ENCODE data around the gene POLR3A.

POLR3A gene

DNA sequence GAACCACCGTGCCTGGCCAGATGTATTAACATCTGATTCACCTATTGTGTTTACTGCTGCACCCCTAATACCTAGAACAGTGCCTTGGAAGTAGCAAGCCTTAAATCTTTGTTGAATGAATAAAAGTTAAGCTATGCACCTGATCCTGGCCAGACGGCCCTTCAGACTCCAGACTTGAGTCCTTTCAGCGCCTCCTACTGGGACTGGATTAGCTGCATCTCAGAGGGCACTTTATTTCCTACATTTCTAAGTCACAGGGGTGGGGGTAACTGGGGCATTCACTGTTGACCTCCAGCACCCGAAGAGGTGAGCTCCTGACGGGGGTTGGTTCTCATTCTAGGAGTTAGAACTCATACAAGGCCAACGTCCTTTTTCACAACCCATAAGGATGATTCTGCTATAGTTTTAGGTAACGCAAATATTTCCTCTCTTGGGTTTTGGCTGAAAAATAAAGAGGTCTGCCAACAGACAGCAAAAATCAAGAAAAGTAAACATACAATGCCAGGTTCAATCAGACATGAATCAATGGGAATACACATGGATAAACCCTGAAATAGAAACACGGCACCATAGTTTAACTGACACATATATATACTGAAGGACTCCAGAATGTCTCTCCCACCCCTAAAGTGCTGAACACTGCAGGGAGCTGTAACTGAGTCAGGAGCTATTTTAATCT lies 54.8 kb downstream of the POLR3A start:
- peak; percentile 2 for DNase-seq

DNA sequence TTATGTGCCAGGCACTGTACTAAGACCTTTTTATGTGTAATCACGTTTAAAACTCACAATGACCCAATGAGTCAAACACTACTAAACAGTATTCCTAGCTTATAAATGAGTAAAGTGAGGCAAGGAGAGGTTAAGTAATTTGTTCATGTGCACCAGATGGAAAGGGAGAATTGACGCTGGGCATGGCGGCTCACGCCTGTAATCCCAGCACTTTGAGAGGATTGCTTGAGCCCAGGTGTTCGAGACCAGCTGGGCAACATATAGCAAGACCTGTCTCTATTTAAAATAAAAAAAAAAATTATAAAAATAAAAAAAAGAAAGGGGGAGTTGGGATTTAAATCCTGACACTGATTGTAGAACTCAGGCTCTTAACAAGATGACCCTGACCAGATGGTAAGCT lies 56.0 kb downstream of the POLR3A start:
- no peak for DNase-seq

DNA sequence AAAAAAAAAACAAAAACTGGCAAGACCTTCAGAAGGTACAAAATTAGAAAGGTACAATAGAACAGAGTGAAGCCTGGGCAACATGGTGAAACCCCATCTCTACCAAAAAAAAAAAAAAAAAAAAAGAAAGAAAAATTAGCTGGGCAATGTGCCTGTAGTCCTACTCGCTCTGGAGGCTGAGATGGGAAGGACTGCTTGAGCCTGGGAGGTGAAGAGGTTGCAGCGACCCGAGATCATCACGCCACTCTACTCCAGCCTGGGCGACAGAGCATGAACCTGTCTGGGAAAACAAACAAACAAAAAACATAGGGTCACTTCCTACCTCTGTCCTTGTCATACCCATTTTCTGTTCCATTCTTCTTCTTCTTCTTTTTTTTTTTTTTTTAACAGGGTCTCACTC lies 57.2 kb downstream of the POLR3A start:
- no peak for DNase-seq

DNA sequence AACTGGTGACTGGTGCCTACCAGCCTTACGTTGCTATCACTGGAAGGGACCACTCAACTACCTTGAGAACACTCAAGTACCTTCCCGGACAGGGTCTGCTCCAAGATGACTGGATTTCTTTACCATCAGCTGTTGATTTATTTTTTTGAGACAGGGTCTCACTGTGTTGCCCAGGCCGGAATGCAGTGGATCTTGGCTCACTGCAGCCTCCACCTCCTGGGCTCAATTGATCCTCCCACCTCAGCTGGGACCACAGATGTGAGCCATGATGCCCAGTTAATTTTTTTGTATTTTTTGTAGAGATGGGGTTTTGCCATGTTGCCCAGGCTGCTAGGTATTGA lies 57.5 kb downstream of the POLR3A start:
- no peak for DNase-seq

DNA sequence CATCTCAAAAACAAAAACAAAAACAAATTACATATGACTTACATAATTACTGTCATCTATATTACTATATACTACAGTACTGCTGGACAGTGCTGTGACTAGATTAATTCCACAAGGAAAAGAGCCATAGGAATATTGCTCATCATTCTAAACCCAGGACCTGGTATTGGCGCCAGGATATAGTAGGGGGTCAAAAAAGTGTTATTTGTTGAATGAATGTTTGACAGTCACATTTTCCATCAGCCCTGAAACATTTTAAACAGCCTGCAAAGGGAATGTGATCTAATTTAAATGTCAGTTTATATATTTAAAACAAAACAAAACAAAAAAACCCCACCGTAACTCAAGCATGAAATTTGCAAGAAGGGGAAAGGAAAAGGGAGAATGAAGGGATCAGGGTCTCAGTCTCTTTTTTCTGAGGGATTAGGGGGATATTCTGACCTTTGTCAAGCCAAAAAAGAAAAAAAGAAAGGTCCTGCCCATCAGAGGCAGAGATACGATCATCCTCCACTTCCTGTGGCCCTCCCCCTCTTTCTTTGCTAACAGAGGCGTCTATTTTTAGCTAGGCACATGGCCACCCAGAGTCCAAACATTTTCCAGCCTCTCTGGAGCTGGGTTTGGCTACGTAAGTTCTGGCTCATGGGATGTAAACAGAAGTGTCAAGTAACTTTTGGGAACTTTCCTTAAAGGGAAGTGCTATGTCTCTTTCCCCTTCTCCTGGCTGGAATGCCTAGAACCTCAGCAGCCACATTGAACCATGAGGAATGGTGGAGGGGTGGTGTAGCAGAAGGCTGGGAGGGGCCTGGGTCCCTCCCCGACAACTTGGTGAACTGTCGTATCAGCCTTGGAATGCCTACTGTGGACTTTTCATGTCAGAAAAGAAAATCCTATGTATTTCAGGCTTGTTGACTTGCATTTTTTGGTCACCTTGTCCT lies 58.2 kb downstream of the POLR3A start:
- DNase-seq, result peak; percentile 6

DNA sequence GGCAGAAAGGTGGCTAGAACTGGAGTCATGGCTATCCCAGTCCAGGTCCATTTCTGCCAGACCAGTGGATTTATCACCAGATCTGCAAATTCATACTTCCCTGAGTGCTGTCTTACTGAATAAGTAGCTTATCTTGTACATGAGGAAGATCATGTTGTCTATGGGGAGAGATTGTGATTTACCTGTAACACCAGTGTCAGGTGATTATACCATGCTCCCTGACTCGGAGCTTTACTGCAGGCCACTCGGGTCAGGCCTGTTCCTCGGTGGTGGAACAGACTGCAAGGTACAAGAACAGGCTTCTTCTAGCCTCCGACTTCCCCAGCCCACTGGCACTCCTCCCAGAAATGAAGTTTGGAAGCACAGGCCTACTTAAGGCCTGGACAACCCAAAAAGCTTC lies 60.2 kb downstream of the POLR3A start:
- DNase-seq, result no peak

DNA sequence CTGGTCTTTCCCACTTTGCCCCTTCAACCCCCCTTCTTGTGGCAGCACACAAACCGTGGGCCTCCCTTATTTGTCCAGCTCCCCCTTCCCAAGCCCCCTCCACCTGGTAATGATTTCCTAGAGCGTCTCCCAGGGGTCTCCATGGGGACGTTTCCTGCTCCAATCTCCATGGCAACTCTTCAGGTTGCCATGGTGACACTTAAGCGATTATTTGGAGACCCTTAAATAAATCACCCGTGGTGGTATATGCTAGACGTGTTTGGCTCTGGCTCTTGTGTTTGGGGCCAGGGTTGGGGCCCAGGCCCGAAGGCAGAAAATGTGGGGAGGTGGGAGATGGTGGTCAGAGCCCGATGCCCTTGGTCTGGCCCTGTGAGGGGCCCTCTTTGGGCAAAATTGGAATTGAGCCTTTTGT lies 61.7 kb downstream of the POLR3A start:
- DNase-seq, result no peak

DNA sequence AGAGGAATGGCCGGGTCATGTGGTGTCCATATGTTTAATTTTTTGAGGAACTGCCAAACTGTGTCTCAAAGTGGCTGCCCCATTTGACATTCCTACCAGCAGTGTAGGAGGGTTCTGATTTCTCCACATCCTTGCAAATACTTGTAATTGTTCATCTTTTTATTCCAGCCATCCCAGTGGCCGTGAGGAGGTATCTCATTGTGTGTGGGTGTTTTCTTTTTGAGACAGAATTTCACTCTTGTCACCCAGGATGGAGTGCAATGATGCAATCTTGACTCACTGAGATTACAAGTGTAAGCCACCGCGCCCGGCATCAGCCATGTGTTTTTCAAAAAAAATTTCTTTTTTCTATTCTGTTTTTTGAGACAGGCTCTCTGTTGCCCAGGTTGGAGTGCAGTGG lies 64.0 kb downstream of the POLR3A start:
- DNase-seq, result no peak

DNA sequence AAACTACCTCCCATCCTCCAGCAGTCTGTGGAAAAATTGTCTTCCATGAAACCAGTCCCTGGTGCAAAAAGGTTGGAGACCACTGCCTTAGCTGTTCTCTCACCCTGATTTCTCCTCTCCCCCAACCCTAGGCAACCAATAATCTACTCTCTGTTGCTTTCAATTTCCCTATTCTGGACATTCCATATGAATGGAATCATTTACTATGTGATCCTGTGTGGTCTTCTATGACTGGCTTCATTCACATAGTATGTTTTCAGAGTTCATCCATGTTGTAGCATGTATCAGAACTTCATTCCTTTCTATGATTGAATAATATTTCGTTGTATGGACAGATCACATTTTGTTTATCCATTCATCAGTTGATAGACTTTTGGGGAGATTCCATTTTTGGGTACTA lies 64.5 kb downstream of the POLR3A start:
- no peak for DNase-seq

DNA sequence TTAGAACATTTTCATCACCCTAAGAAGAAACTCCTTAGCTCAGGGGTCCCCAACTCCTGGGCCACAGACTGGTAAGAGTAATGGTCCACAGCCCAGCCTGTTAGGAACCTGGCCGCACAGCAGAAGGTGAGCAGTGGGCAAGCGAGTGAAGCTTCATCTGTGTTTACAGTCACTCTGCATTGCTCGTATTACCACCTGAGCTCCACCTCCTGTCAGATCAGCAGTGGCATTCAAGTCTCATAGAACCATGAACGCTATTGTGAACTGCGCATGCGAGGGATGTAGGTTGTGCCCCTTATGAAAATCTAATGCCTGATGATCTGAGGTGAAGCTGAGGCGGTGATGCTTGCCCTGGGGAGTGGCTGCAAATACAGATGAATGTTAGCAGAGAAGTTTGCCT lies 65.4 kb downstream of the POLR3A start:
- DNase-seq, result no peak

DNA sequence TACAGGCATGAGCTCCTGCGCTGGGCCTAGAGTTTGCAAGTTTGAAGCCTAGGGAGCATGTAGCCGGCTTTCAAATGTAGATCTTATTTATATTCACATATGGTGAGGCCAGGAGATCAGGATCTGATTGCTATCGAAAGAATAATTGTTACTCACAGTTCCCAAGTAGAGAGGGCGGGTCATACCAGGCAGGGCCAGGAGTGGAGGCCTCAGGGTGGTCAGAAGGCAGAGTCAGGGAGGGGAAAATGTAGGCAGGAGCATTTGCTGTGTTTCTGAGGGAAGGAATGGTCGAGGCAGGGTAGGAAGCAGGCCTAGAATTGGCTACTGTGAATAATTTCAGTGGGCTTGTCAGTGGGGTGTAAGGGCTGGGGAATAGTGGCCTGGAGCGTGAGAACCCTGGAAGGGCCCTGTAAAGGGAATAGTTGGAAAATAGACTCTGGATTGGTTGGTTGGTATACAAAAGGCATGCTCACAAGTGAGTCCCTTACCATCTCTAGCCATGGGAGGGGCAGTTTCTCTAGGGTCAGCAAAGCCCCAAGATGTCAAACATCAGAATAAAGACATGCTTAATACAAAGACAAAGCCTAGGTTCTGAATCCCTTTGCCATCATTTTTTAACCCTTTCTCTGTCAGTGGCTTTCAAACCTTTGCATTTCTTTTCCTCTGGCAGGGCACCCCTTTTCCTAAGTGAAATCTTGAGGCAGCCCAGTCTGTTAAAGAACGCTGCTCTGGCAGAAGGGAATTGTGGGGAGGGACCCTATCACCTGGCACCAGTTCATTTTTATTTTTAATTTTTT lies 66.8 kb downstream of the POLR3A start:
- no peak for DNase-seq

DNA sequence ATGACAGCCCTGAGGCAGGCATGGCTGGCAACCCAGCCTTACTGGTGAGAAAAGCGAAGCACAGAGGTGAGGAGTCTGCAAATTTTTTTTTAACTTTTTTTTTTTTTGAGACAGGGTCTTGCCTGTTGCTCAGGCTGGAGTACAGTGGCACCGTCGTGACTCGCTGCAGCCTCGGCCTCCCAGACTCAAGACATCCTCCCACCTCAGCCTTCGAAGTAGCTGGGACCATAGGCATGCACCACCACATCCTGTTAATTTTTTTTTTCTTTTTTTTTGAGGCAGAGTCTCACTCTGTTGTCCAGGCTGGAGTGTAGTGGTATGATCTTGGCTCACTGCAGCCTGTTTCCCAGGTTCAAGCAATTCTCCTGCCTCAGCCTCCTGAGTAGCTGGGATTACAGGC lies 67.6 kb downstream of the POLR3A start:
- no peak for DNase-seq

DNA sequence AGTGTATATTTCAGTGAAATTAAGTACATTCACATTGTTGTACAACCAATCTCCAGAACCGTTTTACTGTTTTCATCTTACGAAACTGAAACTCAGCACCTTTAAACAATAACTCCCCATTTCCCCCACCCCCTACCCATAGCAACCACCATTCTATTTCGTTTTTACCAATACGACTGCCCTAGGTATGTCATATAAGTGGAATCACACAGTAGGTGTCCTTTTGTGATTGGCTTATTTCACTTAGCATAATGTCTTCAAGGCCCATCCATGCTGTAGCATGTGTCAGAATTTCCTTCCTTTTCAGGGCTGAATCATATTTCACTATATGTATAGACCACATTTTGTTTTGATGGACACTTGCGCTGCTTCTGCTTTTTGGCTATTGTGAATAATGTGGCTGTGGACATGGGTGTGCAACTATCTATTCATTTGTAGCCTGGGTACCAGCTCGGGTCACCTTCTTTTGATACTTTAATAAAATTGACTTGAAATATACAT lies 68.4 kb downstream of the POLR3A start:
- DNase-seq, result no peak

DNA sequence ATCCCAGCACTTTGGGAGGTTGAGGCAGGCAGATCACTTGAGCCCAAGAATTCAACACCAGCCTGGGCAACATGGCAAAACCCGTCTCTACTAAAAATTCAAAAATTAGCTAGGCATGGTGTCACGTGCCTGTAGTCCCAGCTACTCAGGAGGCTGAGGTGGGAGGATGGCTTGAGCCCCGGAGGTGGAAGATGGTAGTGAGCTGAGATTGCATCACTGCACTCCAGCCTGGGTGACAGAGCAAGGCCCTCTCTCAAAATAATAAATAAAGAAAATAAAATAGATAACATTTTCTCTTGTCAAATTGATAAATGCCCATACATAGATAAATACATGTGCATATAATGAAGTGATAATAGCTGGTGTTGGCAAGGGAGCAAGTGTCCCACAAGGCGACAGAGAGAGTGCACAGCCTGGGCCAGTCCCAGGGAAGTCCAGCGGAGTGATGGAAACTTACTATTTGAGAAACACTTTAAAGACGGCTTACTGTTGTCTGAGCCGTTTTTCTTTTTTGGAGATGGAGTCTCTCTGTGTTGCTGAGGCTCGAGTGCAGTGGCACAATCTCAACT lies 69.3 kb downstream of the POLR3A start:
- DNase-seq, result no peak

DNA sequence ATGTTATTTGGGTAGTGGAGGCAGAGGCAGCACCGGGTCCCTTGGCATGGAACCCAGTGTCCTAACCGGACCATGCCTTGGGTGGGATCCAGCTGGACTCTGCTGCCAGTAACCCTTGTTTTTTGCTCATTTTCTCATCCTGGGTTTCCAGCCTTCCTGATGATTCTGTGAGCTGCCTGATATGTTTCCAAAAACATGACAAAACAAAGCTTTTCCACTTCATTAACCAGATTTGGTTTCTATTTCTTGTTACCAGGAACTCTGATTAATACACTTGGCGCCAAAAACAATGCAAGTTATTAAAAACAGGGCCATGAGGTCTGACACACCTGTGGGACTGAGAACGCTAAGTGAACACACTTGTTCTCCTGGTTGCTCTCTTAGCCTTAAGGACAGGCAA lies 69.9 kb downstream of the POLR3A start:
- DNase-seq, result no peak

DNA sequence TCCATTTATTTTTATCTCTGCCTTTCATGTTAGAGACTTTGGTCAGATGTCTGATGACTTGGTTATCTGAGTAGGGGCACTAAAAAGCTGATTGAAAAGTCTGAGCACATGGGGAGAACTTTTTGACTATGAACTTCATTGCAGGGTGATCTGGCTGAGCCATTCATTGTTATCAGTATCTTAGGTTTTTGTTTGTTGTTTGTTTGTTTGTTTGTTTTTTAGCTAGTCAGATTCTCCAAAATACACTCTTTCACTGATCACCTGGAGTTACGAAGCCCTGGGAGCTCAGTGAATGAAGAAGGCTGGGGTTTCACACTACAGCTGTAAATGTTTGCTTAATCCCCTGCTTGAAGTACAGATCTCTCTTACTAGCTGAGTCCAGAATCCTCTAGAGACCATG lies 74.2 kb downstream of the POLR3A start:
- DNase-seq, result no peak

DNA sequence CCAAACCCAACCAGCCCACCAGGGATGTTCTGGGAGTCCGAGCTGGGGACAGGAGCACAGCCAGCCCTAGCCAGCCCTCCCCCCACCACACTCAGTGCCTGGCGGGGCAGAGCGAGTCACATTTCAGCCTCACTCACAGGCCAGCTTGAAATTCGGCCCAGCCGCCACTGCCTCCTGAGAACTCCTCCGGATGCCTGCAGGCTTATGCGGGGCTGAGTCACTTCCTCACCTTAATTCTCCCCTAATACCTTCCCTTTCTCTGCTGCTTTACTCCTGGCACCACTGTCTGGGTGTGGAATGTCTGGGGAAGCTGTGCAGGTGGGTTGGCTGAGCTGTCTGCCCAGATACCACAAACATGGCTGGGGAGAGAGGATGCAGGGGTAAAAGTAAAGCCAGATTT lies 80.1 kb downstream of the POLR3A start:
- DNase-seq, result peak; percentile 93

DNA sequence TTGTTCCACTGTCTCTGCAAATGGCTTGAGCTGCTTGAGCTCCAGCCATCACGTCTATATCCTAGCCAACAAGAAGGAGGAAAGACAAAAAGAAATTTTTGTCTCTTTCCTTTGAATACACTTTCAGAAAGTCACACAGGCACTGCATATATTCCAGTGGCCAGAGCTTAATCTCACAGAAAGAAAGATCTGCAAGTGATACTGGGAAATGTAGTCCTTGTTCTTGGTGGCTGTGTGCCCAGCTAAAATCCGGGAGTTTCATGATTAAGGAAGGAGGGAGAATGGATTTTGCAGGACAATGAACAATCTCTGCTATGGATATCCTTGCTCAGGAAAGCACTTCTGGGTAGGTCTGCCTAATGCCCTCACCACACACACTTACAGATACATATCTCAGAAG lies 83.2 kb downstream of the POLR3A start:
- DNase-seq, result no peak

DNA sequence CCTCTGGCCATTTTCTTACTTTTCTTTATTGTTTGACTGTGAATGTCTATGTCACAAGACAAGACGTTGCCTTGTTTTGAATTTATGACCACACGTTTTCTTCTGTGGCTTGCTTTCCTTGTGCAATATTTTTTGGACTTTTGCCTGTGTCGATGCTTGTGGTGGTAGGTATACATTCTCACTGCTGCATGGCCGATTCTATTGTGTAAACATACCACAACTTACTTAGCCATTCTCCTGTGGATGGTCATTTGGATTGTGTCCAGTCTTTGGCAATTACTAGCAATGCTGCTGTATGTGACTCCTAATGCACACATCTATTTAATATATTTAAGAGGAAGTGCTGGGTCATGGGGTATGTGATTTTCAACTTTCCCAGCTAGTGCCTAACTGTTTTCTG lies 84.8 kb downstream of the POLR3A start:
- DNase-seq, result no peak

DNA sequence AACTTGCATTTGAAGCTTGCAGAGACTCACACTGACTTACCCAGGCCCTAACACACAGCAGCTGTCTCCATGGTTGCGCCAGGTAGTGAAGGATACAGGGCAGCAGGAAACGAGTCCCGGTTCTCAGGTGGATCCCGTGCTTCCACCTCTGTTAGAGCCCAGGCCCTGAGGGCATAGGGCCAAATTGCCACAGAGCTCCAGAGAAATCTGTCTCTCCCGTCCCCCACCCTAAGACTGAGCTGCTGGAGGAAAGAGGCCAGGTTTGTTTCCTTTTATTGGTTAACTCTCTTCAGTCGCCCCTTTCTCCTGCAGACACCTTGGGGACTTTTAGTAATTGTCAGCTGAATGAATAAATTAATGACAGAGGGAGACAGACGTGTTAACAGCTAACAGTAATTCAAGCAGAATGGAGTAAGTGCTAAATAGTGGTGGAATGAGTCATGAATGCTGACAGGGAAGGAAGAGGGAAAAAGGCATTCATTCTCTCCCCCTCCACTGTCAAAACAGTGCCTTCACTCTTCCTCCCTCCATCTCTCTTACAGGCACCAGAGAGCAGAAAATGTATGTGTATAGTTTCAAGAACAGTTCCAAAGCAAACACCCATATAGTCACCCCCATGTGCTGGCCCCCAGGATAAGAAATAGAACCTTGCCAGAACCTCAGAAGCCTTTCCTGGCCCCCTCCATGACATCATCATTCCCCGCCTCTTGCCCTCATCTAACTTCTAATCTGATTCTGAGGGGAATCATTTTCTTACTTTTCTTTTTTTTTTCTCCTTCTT lies 86.0 kb downstream of the POLR3A start:
- peak; percentile 89 for DNase-seq

DNA sequence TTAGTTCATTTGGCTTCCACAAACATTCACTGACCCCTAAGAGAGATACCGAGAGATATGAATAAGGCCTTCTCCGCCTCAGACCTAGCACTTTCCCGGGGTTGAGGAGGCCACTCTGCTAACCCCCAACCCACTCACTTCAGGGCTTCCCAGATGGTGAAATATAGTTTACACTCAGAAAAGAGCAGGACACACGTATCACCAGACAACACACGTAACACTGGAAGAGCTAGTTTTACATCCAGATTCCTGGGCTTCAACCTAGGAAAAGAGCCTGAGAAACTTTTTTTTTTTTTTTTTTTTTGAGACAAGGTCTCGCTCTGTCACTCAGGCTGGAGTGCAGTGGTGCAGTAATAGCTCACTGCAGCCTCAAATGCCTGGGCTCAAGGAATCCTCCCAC lies 87.5 kb downstream of the POLR3A start:
- no peak for DNase-seq

DNA sequence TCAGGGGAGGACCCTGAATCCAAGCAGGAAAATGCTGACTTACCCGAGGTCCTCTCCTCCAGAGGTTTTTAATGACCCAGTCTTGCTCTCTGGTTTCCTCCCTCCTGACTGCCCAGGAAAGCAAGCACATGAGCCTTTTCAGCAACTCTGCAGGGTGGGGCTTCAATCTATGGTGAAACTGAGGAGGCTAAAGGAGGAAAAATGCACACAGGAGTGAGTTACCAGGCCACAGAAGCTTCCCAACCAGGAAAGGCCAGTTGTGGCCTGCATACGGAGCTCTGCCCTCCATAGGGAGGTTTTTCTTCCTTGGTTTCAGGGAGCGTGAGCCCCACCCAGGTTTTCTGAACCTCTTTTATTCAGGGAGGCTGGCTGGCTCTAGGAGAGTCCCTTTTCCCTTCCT lies 88.7 kb downstream of the POLR3A start:
- DNase-seq, result no peak
